GM21367 (cell line): ENCODE measurements around the gene LBHD2.
"Not testable (repeated sequence)": the region's sequence is repeated elsewhere in the genome, so short reads cannot be mapped to it uniquely, and the experiment has no call there.

Experiments
- ATAC-seq: cut with Tn5 transposase; IDR thresholded peaks from one replicate; pipeline ENCODE4 v1.9.1; 2021; ENCODE audit not compliant: unreplicated experiment

LBHD2 gene

DNA sequence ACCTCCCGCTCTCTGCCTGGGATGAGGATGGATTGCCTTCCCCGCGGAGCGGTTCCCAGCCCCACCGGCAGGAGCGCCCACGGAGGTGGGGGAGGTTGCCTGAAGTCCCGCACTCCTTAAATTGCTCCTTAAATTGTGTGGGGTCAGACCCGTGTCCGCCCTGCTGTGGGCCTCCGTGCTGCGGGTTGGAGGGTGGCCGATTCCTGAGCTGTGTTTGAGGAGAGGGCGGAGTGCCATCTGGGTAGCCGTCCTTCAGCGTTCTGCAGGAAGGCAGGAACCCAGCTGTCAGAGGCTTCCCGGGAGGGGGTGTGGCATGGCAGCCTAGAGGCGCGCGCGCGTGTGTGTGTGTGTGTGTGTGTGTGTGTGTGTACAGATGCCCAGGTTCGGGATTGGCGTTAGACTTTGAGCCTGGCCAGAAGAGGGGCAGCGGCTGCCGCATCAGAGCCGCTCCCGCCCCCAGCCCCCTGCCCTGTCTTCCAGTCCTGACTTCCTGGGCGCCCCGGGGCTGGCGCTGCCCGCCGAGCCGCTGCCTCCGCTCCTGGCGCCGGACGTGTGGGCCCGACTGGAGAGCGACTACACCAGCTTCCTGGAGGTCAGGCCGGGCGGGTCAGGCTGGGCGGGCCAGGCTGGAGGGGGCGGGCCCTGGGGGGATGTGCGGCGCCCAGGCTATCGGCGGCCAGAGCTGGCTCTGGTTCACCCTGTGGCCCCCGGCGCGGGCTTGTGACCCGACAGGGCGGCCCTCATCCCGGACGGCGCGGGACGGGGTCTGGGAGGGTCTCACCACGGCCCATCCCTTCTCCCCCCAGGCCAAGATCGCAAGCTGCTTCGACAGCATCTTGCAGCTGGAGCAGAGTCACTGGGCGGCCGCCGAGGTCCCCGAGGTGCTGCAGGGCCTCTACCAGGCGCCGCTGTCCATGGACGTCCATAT lies 19.7 kb downstream of the LBHD2 start:
- ATAC-seq = no peak

DNA sequence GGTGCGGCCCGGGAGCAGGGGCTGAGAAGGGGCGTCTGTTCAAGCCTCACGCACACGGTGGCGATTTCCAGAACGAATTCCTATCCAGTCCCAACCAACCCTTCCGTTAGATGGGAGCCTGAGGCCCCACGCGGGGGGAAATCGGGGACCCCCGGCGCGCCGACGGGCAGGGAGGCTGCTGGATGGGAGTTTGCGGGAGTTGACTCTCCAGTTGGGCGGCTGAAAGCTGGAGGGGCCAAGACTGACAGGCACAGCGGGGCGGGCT lies 20.3 kb downstream of the LBHD2 start:
- ATAC-seq = no peak

DNA sequence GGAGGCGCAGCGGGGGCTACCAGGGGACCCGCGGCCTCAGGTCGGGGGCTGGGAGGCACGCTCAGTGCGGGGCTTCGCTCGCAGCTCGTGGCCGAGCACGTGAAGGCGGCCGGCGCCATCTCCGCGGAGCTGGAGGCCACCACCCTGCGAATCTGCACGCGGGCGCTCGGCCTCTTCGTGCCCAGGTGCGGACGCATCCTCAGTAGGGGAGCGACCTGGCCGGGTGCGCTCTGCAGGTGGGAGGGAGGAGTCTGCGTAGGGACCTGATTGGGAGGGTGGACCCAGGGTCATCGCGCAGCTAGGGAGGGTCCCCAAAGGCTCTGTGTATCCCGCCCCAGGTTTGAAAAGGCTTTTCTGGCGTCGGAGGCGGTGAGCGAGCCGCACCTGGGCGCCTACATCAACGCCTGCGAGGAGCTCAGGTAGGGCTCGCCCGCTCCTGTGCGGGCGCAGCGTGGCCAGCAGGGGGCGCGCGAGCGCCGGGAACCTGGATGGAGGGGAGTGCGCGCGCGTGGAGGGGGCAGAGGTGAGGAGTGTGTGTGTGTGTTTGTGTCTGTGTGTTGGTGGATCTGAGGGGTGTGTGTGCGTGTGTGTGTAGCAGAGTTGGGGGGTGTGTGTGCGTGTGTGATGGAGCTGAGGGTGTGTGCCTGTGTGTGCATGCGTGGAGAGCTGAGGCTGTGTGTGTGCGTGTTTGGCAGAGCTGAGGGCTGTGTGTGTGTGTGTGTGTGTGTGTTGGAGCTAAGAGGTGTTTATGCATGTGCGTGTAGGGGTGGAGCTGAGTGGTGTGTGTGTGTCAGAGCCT lies 20.8 kb downstream of the LBHD2 start:
- ATAC-seq = no peak

DNA sequence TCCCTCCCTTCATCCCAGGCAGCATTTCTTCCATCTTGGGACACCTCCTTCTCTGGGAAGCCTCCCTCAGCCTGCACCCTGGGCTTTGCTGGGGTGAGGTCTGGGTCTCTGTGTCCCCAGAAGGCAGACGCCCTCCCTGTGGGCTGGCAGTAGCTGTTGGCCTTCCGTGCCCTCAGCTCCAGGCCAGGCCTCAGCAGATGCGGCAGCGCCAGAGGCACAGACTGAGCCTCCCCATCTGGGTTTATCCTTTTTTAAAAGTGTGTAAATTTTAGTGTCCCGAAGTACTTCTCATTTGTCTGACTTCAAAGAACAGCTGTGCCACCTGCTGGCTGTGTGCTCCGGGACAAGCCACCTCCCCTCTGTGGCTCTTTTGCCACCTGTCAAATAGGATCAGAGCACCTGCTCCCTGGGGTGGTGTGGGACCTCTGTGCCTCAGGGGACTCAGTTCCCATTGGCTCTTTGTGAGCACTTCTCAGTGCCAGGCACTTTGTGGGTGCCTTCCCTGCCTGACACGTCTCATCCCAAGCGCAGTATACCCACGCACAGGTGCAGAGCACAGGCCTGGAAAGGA lies 21.7 kb downstream of the LBHD2 start:
- ATAC-seq = no peak

DNA sequence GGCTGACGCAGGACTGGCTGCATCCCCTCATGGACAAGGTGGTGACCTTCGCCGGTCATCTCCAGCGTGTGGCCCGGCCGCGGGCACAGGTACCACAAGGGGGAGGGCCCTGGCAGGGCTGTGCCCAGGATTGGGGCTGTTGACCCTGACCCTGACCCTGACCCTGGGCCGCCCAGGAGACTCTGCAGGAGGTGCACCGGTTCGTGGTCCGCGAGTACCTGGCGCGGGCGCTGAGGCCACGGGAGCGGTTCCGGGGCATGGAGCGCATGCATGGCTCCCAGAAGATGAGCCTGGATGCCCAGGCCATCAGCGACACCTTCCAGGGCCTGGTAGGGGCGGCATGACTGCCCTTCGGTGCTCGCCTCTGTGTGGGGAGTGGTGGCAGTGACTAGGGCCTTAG lies 23.4 kb downstream of the LBHD2 start:
- no peak for ATAC-seq

DNA sequence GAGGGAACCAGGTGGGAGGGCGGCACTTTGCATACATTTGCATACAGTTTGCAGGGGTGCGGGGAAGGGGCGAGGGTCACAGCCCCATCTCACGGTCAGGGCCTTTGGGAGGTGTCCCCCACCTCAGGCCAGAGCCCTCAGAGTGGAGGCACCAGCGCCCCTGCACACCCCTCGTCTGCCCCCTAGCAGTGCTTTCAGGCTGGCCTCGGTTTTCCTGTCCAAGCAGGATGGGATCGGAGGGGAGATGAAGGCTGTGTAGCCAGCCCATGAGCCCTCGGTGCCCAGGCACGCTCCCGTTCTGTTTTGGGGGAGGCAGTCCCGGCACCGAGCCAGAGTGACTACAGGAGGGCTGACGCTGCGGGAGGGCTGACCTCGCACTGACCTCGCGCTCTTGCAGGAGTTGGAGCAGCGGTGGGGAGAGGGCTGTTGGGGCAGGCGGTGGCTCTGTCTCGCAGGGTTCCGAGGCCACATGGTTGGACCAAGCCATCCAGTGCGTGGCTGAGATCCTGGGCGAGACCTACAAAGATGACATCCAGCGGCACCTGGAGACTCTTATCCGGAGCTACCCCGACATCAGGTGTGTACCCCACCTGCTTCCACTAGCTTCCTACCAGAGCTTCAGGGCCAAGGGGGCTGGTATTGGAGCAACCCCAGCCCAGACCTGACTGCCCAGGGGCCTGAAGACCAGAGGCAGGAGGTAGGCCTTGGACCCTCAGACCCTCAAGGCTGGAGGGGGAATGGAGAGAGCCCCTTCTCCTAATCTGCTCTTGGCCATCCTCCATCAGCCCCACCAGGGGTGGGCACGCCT lies 24.1 kb downstream of the LBHD2 start:
- no peak for ATAC-seq

DNA sequence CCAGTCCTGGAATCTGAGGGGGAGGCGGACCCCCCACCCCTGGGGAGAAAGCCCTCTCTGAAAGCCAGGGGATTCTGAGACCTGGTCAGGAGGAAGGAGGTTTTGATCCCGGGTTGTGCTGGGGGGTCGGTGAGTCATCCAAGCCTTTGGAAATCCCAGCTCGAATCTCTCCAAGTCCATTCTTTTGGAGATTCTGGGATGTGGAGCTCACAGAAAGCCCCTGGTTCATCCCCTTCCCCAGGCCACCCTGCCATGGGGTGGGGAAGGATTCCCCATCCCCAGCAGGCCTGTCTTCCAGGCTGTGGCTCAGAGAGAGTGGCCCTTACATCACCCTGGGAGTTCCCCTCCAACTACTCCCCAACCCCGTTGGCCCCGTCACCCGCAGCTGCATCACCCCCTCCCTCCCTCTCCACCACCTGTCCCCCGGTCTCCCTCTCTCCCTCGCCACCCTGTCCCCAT lies 24.8 kb downstream of the LBHD2 start:
- ATAC-seq = no peak

DNA sequence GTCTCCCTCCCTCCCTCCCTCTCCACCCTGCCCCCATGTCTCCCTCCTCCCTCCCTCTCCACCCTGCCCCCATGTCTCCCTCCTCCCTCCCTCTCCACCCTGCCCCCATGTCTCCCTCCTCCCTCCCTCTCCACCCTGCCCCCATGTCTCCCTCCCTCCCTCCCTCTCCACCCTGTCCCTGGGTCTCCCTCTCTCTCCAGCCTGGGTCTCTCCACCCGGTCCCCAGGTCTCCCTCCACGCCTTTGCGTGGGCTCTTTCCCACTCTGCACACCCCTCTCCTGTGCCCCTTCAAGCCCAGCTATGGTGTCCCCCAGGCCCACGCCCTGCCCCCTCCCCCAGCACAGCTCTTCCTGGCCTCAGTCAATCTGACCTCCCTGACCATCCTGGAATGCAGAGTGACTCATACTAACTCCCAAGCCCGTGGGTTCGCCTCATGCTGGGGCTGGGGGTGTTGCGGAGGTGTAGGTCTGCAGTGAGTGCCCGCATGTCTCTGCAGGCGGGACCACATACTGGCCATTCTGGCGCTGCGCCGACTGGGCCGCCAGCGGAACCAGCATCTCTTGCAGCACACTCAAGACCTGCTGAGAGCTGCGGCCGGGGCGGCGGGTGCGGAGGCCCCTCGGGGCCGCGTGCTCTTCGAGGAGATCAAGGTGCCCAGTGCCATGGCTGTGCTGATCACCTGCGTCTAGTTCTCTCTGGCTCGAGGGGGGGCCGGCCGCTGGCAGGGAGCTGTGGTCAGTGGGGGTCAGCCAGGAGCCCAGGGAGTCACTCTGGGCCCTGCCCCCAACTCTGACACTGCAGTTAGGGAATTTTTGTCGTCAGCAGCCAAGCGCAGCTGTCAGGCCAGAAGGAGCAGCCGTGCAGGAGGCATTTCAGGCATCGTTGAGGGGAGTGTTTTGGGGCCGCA lies 25.8 kb downstream of the LBHD2 start:
- no peak for ATAC-seq

DNA sequence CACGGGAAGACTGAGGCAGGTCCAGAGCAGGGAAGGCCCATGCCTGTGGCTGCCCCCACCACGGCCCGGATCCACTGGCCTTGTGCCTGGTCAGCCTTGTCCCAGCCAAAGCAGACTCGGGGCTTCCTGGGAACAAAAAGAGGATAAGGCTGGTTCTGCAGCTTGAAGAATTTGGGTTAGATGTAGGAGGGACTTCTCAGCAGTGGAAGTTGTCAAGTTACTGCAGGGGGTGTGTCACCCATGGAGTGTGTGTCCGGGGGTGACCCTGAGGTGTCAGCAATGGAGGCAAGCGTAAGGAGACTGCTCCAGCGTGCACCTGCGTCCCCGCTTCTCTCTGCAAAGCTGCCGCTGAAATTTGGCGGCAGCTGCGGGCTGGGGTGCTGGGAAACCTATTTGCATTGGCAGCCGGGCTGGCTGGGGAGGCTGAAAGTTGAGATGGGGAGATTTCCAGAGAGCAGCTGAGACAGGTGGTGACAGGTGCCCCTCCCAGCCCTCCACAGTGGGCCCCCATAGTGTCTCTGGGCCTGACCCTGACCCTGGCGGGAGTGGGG lies 26.7 kb downstream of the LBHD2 start:
- no peak for ATAC-seq

DNA sequence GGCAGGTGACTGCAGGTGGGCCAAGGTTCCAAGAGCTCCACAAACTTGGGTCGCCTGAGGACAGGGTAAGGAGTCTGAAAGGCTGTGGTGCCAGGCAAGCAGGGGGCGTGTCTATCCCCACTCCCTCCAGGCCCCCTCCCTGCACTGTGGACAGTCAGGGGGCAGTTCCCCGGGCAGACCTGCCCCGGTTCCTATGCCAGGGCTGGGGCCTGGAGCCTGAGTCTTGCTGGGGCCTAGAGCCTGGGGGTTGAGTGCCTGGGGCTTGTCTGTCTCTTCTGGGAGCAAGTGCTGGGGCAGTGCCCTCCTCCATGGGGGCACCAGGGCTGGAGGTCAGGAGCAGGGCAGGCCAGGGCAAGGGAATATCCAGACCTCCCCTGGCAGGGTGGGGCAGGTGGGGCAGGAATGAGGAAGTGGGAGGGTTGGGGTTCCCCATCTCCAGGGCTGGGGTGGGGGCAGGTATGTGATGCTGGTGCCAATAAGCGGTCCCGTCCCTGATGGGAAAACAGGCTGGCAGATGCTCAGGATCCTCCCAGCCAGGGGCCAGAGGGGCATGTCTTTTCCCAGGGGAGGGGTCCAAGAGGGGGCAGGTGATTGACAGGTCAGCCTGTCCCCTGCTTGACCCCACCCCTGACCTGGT lies 27.3 kb downstream of the LBHD2 start:
- no peak for ATAC-seq

DNA sequence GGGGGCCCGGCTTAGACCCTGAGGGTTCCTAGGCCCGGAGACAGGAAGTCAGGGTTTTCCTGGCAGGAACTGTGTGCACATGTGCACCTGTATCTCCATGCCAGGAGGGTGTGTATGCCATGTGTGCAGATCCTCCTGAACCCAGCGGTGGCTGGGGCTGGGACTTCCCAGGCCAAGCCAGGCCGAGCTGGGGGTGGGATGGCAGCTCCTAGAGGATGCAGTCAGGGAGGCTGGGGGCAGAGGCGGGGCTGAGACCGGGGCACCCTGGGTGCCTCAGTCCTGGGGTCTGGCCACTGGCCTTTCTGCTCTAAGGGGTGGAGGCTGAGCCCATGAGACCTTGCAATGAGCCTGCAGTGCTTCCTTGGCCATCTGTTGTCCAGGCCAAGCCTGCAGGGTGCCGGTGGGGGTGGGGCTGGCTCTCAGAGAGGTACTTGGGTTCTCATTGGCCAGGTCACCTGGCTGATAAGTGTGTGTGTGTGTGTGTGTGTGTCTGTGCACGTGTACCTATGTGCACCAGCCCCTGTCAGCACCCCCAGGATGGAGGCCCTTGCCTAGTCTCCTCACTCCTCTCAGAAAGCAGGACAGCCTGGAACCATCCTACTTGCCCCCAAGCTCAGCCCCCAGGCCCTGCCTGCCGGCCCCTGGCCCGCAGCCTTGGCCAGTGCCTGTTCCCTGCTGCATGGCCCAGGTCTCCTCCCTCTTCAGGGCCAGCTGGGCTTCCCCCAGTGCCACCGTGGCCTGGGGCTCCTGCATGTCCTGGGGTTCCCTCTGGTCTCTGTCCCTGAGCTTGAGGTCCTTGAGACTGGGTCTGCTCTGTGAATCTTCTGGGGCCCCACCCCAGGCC lies 28.6 kb downstream of the LBHD2 start:
- no peak for ATAC-seq

DNA sequence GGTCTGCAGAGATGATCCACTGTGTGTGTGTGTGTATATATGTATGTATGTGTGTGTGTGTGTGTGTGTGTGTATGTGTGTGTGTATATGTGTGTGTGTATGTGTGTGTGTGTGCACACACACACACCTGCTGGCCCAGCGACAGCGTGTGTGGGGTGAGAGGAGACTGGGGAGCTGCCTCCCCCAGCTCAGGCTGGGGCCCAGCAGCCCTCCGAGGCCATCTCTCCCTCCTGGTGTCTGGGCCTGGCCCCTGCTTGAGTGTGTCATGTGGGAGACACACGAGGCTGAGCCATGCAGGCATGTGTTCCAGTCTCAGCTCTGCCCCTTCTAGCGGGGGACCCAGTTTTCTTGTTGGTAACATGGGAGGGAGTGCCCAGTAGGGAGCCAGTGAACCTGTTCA lies 29.3 kb downstream of the LBHD2 start:
- no peak for ATAC-seq

DNA sequence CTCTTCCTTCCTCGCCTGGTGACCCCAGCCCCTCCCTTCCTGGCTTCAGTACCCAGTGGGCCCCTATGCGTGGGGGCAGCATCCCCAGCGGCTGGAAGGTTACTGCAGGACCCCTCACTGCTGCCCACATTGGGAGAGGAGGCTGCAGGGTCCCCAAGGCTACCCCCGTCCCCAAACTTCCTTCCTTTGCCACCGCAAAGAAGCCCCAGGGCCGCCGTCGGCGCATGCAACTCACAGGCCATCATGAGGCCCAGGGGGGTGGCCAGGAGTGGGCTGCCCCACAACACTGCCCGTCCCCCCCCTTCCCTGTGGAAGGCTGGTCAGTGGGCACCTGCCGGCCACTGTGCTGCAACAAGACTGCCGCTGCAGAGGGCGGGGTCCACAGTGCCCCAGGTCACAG lies 29.8 kb downstream of the LBHD2 start:
- ATAC-seq = no peak

DNA sequence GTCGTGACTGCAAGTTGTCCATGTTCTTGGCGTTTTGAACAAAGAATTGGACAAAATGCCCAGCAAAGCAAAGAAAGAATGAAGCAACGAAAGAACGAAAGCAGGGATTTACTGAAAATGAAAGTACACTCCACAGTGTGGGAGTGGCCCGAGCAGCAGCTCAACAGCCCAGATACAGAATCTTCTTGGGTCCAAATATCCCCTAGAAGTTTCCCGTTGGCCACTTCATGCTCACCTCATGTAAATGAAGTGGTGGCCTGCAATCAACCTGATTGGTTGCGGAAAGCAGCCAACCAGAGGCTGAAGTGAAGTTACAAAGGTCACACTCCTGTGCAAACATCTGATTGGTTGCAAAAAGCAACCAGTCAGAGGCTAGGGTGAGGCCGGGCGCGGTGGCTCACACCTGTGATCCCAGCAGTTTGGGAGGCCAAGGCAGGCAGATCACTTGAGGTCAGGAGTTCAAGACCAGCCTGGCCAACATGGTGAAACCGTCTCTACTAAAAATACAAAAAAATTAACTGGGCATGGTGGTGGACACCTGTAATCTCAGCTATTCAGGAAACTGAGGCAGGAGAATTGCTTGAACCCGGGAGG lies 31.2 kb downstream of the LBHD2 start:
- not testable (repeated sequence) for ATAC-seq

DNA sequence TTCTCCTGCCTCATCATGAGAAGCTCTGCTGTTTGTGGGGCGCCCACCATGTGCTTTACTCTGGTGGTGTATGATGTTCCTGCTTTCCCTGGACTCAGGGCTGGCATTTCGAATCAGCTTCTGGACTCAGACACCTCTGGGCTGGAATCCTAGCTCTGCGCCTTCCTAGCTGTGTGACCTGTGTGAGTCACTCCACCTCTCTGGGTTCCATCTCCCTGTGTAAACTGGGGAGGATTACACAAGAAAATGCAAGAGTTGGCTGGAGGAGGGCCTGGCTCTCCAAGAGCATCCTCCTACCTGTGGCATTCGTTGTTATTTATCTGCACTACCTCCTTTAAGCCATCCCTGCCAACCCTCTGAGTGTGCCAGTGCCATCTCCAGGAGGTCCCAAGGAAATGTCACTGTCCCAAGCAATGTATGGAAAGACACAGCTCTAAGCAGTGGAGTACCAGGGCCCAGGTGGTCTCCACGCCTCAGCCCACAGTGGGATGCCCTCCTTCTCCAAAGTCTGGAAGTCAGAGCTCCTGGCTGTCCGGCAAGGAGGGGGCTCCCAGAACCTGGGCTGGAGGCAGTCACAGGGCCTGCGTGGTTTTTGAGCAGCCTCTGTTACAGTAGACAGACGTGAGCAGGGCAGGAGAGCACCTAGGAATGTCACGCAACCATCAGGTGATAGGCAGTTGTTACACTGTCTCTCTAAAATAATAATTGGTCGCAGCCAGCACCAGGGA lies 32.0 kb downstream of the LBHD2 start:
- no peak for ATAC-seq

DNA sequence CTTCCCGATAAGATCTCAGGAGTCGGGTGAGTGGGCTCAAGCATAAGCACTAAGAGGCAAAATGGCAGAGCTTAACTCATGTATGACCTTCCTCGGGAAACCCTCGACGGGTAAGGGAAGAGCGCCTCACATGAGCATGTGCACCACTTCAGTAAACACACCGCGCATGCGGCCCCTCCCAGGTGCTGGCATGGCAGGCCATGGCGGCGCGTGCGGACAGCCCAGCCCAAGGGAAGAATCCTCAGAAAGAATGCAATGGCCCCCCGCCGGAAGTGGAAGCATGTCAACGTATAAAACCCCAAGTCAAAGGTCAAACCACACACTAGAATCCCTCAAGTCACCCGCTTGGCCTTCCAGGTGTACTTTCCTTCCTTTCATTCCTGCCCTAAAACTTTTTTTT lies 32.6 kb downstream of the LBHD2 start:
- no peak for ATAC-seq

DNA sequence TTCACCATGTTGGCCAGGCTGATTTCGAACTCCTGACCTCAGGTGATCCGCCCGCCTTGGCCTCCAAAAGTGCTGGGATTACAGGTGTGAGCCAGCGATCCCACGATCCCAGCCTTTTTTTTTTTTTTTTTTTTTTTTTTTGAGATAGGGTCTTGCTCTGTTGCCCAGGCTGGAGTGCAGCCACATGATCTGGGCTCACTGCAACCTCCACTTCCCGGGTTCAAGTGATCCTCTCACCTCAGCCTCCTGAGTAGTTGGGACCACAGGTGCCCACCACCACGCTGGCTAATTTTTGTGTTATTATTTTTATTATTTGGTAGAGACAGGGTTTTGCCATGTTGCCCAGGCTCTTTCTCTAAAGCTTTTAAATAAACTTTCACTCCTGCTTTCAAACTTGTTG lies 33.5 kb downstream of the LBHD2 start:
- ATAC-seq = not testable (repeated sequence)
